Bronchial epithelial cell (primary cell): ENCODE measurements around the gene KIAA0232. TPM values are rescaled to one million over a fixed set of nuclear protein-coding genes. Genes with fewer than 3 reads are reported as not detected.

ENCODE experiments used
- DNase-seq: peaks from one replicate; pipeline ENCODE4 v3.0.0-alpha.2; 2010; ENCODE audit warnings: low read depth
- FAIRE-seq: peaks from 2 replicates; lab custom pipeline; 2011; peaks lifted over from hg19 to GRCh38; lab: Jason Lieb, UNC
- H3K27me3 ChIP-seq: 2 replicates; pipeline ENCODE4 v1.5.1; 2011; ENCODE audit warnings: low read length; ENCODE audit not compliant: control insufficient read depth, insufficient read depth
- H3K36me3 ChIP-seq: 2 replicates; pipeline ENCODE4 v1.5.1; 2011; ENCODE audit warnings: low read length; ENCODE audit not compliant: control insufficient read depth, insufficient read depth
- H3K4me3 ChIP-seq: 2 replicates; pipeline ENCODE4 v1.5.1; 2011; ENCODE audit warnings: mild to moderate bottlenecking, low read depth, low read length, control low read depth
- CTCF ChIP-seq: IDR thresholded peaks from 2 replicates; pipeline ENCODE4 v1.5.1; 2011; ENCODE audit warnings: mild to moderate bottlenecking, moderate library complexity, low read length, control low read depth, inconsistent platforms; ENCODE audit not compliant: insufficient read depth, severe bottlenecking
- total RNA-seq: library from RNA; depleted of rRNA; stranded (reverse); fragments of >200 nt; gene quantifications from 2 replicates; pipeline ENCODE4 v1.2.1, GENCODE V29; 2014

Gene KIAA0232
- total RNA-seq, 1 donor from 2014 or later: 20.5 TPM

DNA sequence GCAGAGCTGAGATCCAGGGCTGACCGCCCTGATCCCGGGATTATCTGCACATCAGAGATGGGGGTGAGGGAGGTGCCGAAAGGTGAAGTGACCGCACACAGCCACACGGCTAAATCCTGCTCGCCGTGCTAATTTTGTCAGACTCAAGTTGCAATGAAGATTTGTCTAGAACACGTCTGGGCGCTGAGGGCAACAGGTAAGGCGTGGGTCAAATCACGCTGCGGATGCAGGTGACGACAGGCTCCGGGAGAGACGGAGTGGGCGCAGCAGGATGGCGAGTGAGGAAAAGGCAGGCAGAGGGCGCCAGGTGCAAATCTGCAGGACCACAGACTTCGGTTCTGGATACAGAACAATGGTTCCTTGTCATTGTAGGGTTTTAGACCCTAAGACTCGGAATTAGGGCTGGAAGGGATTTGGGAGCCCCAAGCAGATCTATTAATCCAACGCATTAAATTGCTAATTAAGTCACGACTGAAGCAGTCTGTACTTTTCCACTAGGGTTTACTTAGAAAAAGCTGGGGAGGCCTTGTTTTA, 125.2 kb downstream of the KIAA0232 start:
- peak; percentile 77 for TF ChIP-seq CTCF
- DNase-seq (peak; percentile 46), FAIRE-seq (no peak)
- no peak overlapping the region for H3K4me3 ChIP-seq
- no peaks in the 10 kb centered on the region for H3K27me3 ChIP-seq
- no peaks in the 10 kb centered on the region for H3K36me3 ChIP-seq

- Histone ChIP-seq H3K27me3 (no peaks in the 10 kb centered on the region), H3K36me3 (no peaks in the 10 kb centered on the region), H3K4me3 (peak overlapping the region; percentile 59)
- FAIRE-seq (no peak), DNase-seq (no peak)
- TF ChIP-seq CTCF: no peak
Observed at GRCh38 chr4:6908432-6909112, 126.0 kb downstream of the KIAA0232 start.

DNA sequence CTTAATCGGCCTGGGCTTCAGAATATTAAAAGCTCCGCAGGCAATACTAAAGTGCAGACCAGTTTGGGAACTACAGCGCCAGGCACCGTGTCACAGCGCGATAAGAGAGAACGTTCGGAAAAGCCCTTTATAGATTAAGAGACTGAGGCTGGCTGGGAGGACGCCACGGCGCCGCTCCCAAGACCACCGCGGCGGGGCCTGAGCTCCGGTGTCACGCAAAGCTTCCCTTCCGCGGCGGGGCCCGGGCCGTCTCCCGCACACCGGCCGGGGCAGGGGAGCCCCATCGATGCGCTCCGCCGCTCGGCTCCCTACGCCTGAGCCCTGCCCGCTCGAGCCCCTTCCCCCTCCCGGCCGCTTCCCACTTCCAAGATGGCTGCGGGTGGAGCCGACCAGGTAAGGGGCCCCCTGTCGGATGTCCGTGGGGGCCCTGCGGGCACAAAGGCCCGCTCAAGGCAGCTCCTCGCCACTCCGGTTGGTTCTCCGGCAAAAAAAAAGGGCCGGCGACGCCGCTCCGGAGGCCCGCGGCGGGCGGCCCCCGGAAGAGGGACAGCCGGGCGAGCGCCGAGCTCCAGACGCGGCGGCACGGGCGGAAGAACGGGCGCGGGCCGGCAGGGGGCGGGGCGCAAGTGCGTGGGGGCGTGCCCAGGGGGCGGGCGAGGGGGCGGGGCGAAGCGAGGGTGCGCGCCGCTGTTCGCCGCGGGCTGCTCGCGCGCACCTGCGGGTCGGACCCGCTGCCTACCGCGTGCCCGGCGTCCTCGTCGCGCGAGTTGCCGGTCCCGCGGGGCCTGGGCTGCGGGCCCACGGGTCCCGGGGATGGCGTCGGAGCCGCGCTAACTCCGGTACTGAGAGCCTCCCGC, 126.8 kb downstream of the KIAA0232 start, which contains the start of gene TBC1D14:
TSS of gene TBC1D14 (plus strand) at position 714 of the 857 bp plus-strand sequence. CDS start 13,564 bp downstream, outside the sequence.
- DNase-seq: peak; percentile 57
- FAIRE-seq: no peak

DNA sequence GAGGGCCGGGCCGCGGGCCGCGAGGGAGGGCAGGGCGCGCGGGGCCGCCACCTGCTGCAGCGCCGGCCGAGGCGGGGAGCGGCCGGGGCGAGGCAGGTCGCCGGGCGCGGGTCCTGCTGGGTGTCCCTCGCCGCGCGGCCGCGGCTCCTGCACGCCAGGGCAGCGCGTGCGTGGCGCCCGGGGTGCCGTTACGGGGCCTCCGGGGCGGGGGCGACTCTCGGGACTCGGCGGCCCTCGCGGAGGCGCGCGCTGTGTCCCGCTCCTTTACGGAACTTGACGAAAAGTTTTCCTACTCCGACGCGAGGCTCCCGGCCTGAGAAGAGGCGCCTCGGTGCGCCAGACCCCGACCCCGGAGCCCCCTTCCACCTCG, 127.4 kb downstream of the KIAA0232 start:
- peak overlapping the region; percentile 59 for H3K4me3 ChIP-seq
- FAIRE-seq (no peak), DNase-seq (no peak)
- no peaks in the 10 kb centered on the region for H3K27me3 ChIP-seq
- H3K36me3 ChIP-seq: no peaks in the 10 kb centered on the region
- TF ChIP-seq CTCF: no peak

More for the DNA sequence above, 126.8 kb downstream of the KIAA0232 start, which contains the start of gene TBC1D14:
- Histone ChIP-seq H3K27me3 (no peaks in the 10 kb centered on the region), H3K36me3 (no peaks in the 10 kb centered on the region), H3K4me3 (peak within 1 kb of the TSS; percentile 59)
- TF ChIP-seq CTCF: peak; percentile 35

GRCh38 chr4:6910340-6910959, 127.9 kb downstream of the KIAA0232 start:
- no peak for FAIRE-seq
- peak overlapping the region; percentile 59 for H3K4me3 ChIP-seq
- H3K27me3 ChIP-seq: no peaks in the 10 kb centered on the region
- no peak for DNase-seq
- peak; percentile 34 for TF ChIP-seq CTCF
- no peaks in the 10 kb centered on the region for H3K36me3 ChIP-seq
